H9 (cell line): ENCODE results near the gene TLL2. TPM values are rescaled to one million over a fixed set of nuclear protein-coding genes. Genes with fewer than 3 reads are reported as not detected.

ENCODE experiments used
- DNase-seq: peaks from one replicate; pipeline ENCODE4 v3.0.0-alpha.2; 2017
- H2AFZ ChIP-seq: one replicate; pipeline ENCODE4 v1.6.1; 2013; ENCODE audit warnings: mild to moderate bottlenecking, low read length, control low read depth, moderate library complexity
- H2AK5ac ChIP-seq: 2 replicates; pipeline ENCODE4 v1.6.1; 2013; ENCODE audit warnings: low read length, control low read depth, mixed read lengths; ENCODE audit not compliant: insufficient read length
- H2BK120ac ChIP-seq: one replicate; pipeline ENCODE4 v1.6.1; 2013; ENCODE audit warnings: low read depth, mild to moderate bottlenecking, low read length, control low read depth, inconsistent platforms; ENCODE audit not compliant: poor library complexity, severe bottlenecking
- H2BK12ac ChIP-seq: 2 replicates; pipeline ENCODE4 v1.6.1; 2013; ENCODE audit warnings: low read length, control low read depth, mixed read lengths, low read depth; ENCODE audit not compliant: insufficient read length
- H2BK15ac ChIP-seq: 2 replicates; pipeline ENCODE4 v1.6.1; 2013; ENCODE audit warnings: low read depth, low read length, control low read depth
- H2BK20ac ChIP-seq: one replicate; pipeline ENCODE4 v1.6.1; 2013; ENCODE audit warnings: low read depth, mild to moderate bottlenecking, low read length, control low read depth, inconsistent platforms; ENCODE audit not compliant: poor library complexity, severe bottlenecking
- H2BK5ac ChIP-seq: 2 replicates; pipeline ENCODE4 v1.6.1; 2013; ENCODE audit warnings: low read length, control low read depth, mixed read lengths; ENCODE audit not compliant: insufficient read length
- H3K14ac ChIP-seq: 2 replicates; pipeline ENCODE4 v1.6.1; 2013; ENCODE audit warnings: low read length, control low read depth; ENCODE audit not compliant: insufficient read depth
- H3K18ac ChIP-seq: 2 replicates; pipeline ENCODE4 v1.6.1; 2013; ENCODE audit warnings: low read depth, mild to moderate bottlenecking, mixed read lengths, low read length, control low read depth; ENCODE audit not compliant: insufficient read length
- H3K23ac ChIP-seq: 2 replicates; pipeline ENCODE4 v1.6.1; 2013; ENCODE audit warnings: low read length, control low read depth, mixed read lengths, low read depth; ENCODE audit not compliant: insufficient read length
- H3K23me2 ChIP-seq: 2 replicates; pipeline ENCODE4 v1.6.1; 2013; ENCODE audit warnings: low read depth, mild to moderate bottlenecking, mixed read lengths, low read length, control low read depth; ENCODE audit not compliant: insufficient read length, poor library complexity, severe bottlenecking
- H3K27ac ChIP-seq: 2 replicates; pipeline ENCODE4 v1.5.1; 2013; ENCODE audit warnings: low read length, control low read depth, mixed read lengths, low read depth; ENCODE audit not compliant: insufficient read length
- H3K27me3 ChIP-seq: 2 replicates; pipeline ENCODE4 v1.6.1; 2013; ENCODE audit warnings: low read length, control low read depth, inconsistent platforms; ENCODE audit not compliant: insufficient read depth
- H3K4ac ChIP-seq: 2 replicates; pipeline ENCODE4 v1.6.1; 2013; ENCODE audit warnings: low read depth, mild to moderate bottlenecking, control low read depth, inconsistent platforms, low read length, moderate library complexity
- H3K4me1 ChIP-seq: 2 replicates; pipeline ENCODE4 v1.6.1; 2013; ENCODE audit warnings: low read length, control low read depth, inconsistent platforms; ENCODE audit not compliant: insufficient read depth
- H3K4me2 ChIP-seq: 2 replicates; pipeline ENCODE4 v1.6.1; 2013; ENCODE audit warnings: low read length, control low read depth, mixed read lengths; ENCODE audit not compliant: insufficient read length, insufficient read depth
- H3K56ac ChIP-seq: 2 replicates; pipeline ENCODE4 v1.6.1; 2013; ENCODE audit warnings: low read depth, mild to moderate bottlenecking, mixed read lengths, low read length, control low read depth; ENCODE audit not compliant: insufficient read length
- H3K79me1 ChIP-seq: 2 replicates; pipeline ENCODE4 v1.6.1; 2013; ENCODE audit warnings: low read depth, mild to moderate bottlenecking, moderate library complexity, low read length, control low read depth, inconsistent platforms; ENCODE audit not compliant: insufficient read depth, poor library complexity, severe bottlenecking
- H3K79me2 ChIP-seq: 2 replicates; pipeline ENCODE4 v1.6.1; 2013; ENCODE audit warnings: low read length, control low read depth, inconsistent platforms; ENCODE audit not compliant: insufficient read depth
- H3K9ac ChIP-seq: 2 replicates; pipeline ENCODE4 v1.6.1; 2013; ENCODE audit warnings: low read length, control low read depth, mixed read lengths; ENCODE audit not compliant: insufficient read length; ENCODE audit errors: extremely low read depth
- H3K9me3 ChIP-seq: one replicate; pipeline ENCODE4 v1.6.1; 2013; ENCODE audit warnings: low read depth, low read length, inconsistent platforms; ENCODE audit not compliant: control insufficient read depth
- H3T11ph ChIP-seq: one replicate; pipeline ENCODE4 v1.6.1; 2013; ENCODE audit warnings: mild to moderate bottlenecking, low read length, control low read depth, inconsistent platforms
- H4K20me1 ChIP-seq: one replicate; pipeline ENCODE4 v1.6.1; 2013; ENCODE audit not compliant: control insufficient read depth, insufficient read length, insufficient read depth
- H4K5ac ChIP-seq: 2 replicates; pipeline ENCODE4 v1.6.1; 2013; ENCODE audit warnings: low read depth, mild to moderate bottlenecking, mixed read lengths, low read length, control low read depth; ENCODE audit not compliant: insufficient read length
- H4K8ac ChIP-seq: replicated peaks from 2 replicates; pipeline ENCODE4 v1.6.1; 2013; ENCODE audit warnings: low read length, control low read depth, mixed read lengths, low read depth; ENCODE audit not compliant: insufficient read length
- H4K91ac ChIP-seq: 2 replicates; pipeline ENCODE4 v1.6.1; 2013; ENCODE audit warnings: low read depth, mild to moderate bottlenecking, moderate library complexity, mixed read lengths, low read length, control low read depth; ENCODE audit not compliant: insufficient read length
- H3K27ac Mint-ChIP-seq, 3 experiments: 2 replicates in 2 of 3; 3 replicates in 1 of 3; pipeline ENCODE4 v1.8.0; 2020 to 2021; ENCODE audit warnings: mixed read lengths in 3 of 3, mild to moderate bottlenecking in 1 of 3, moderate library complexity in 1 of 3
- H3K27me3 Mint-ChIP-seq: 2 replicates; pipeline ENCODE4 v1.8.0; 2021; ENCODE audit warnings: low read depth, mild to moderate bottlenecking, moderate library complexity, mixed read lengths
- H3K36me3 Mint-ChIP-seq, 3 experiments: 2 replicates in 2 of 3; 3 replicates in 1 of 3; pipeline ENCODE4 v1.8.0; 2020 to 2021; ENCODE audit warnings: low read depth in 3 of 3, mixed read lengths in 3 of 3; ENCODE audit not compliant: insufficient read depth in 1 of 3
- H3K4me1 Mint-ChIP-seq, 2 experiments: 2 replicates each; pipeline ENCODE4 v1.8.0; 2020; ENCODE audit warnings: mixed read lengths in 2 of 2
- H3K4me3 Mint-ChIP-seq, 2 experiments: 2 replicates in 1 of 2; 3 replicates in 1 of 2; pipeline ENCODE4 v1.8.0; 2020 to 2021; ENCODE audit warnings: mild to moderate bottlenecking in 2 of 2, mixed read lengths in 2 of 2, moderate library complexity in 1 of 2
- H3K9me3 Mint-ChIP-seq, 2 experiments: 2 replicates in 1 of 2; 3 replicates in 1 of 2; pipeline ENCODE4 v1.8.0; 2020; ENCODE audit warnings: mild to moderate bottlenecking in 2 of 2, mixed read lengths in 2 of 2, moderate library complexity in 1 of 2
- CTCF ChIP-seq: fragments of 200-600 bp; sonication (generic); conservative IDR thresholded peaks from 3 replicates; pipeline ENCODE4 v1.8.0; 2021; ENCODE audit warnings: antibody characterized with exemption, mild to moderate bottlenecking
- WGBS: extraction: QIAGEN DNeasy Blood & Tissue Kit; methylation state at CpG from one replicate; pipeline ENCODE4 v1.1.7; 2013; ENCODE audit warnings: missing lambda C conversion rate, low lambda C conversion rate, mixed read lengths; ENCODE audit not compliant: insufficient read length; ENCODE audit errors: extremely low coverage; 5-methylcytosine and 5-hydroxymethylcytosine counted together
- total RNA-seq: library from RNA; stranded (reverse); gene quantifications from 2 replicates; pipeline ENCODE4 v1.2.1, GENCODE V29; 2021

The TLL2 gene
- total RNA-seq, 1 experiment from 2014 or later: 1.4 TPM

DNA sequence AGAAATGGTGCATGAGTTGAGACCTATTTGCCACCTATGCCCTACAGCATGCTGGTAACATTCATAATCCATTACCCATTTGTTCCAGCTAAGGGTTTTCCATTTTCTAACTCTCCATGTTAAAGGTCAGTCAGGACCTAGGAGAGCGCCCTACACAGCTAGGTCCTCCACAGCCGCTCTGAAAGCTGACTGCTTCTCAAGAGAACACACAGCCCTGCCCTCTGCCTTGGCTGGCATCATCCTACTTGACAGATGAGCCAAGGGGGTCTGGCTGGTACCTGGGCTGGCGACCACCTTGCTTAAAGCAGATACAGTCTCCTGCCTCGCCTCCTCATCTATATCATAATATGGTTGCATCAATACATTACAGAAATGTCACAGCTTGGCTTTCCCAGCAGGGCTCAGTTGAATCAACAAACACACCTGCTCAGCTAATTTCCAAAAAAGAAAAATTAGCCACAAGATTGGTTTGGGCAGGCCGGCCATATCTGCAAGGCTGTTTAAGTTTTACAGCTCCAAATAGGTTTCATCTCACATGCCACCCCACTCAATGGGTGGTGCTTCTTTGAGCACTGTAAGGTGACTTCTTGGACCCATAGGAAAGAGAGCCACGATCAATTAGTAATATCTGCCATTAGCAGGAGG is 17.3 kb downstream of the TLL2 start:
- Histone ChIP-seq H2BK15ac (no peak overlapping the region), H3K79me2 (no peaks in the 10 kb centered on the region), H3K14ac (no peak overlapping the region), H3K9me3 (no peaks in the 10 kb centered on the region), H3K27ac (no peak overlapping the region), H4K20me1 (no peaks in the 10 kb centered on the region), H3K18ac (no peak overlapping the region), H2BK20ac (no peak overlapping the region), H3K4ac (no peak overlapping the region), H4K5ac (no peak overlapping the region), H4K91ac (no peak overlapping the region), H3K27me3 (no peaks in the 10 kb centered on the region), H3K23me2 (no peaks in the 10 kb centered on the region), H3K9ac (no peak overlapping the region), H2AFZ (no peak overlapping the region), H2AK5ac (no peak overlapping the region), H2BK5ac (no peak overlapping the region), H3T11ph (no peak overlapping the region), H2BK120ac (no peak overlapping the region), H3K79me1 (no peaks in the 10 kb centered on the region), H3K56ac (no peak overlapping the region), H3K4me2 (no peak overlapping the region), H4K8ac (no peak overlapping the region), H3K23ac (no peak overlapping the region), H3K4me1 (no peaks in the 10 kb centered on the region), H2BK12ac (no peak overlapping the region)
- Mint-ChIP-seq H3K36me3 (no peaks in the 10 kb centered on the region; a peak in 1 of 7 replicates), H3K4me1 (peaks cover 4 to 6% of the 10 kb centered on the region in 2 experiments), H3K27ac (no peak overlapping the region), H3K27me3 (peaks cover 8% of the 10 kb centered on the region), H3K4me3 (no peak overlapping the region), H3K9me3 (no peaks in the 10 kb centered on the region)
- peak; percentile 44 for DNase-seq
- TF ChIP-seq CTCF: no peak
- WGBS: no CpG with 5 or more reads among the region's 6 CpGs
